Stimulated activated CD4-positive, alpha-beta T cell treated with anti-CD3 and anti-CD28 coated beads, TNF-alpha, amount 100 ng/mL, for 24 hours (primary cell): ENCODE results near the gene NME3.

Source experiments
- DNase-seq, 3 experiments: peaks; one replicate each; pipeline ENCODE4 v3.0.0-alpha.2; 2020; ENCODE audit warnings: low read depth in 3 of 3

NME3 gene

DNA sequence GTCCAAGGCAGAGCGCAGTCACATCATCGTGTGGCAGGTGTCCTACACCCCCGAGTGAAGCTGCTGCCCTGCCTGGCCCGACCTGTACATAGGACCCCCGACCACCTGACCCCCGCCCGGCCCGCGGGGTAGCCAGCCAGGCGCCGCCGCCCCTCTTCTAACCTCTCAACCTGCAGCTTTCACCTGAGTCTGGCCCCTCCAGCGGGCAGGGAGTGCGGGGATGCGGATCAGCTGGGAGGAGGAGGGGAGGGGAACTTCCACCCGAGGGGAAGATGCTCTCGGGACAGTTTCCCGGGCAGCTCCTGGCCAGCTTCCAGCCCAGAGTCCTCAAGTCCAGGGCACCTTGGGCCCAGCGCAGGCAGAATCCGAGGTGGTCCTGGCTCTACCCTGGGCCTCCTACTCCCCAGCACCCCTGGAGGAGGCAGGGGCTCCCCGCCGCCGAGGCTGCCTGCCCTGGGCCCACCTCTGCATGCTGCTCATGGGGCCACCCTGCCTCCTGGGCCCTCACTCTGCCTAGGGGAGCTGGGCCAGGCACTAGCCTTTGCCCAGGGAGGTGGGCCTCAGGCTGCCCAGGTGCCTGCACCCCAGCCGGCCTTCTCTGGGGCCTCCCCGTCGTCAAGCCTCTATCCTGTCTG lies 2.5 kb downstream of the NME3 start:
- no peak for DNase-seq

DNA sequence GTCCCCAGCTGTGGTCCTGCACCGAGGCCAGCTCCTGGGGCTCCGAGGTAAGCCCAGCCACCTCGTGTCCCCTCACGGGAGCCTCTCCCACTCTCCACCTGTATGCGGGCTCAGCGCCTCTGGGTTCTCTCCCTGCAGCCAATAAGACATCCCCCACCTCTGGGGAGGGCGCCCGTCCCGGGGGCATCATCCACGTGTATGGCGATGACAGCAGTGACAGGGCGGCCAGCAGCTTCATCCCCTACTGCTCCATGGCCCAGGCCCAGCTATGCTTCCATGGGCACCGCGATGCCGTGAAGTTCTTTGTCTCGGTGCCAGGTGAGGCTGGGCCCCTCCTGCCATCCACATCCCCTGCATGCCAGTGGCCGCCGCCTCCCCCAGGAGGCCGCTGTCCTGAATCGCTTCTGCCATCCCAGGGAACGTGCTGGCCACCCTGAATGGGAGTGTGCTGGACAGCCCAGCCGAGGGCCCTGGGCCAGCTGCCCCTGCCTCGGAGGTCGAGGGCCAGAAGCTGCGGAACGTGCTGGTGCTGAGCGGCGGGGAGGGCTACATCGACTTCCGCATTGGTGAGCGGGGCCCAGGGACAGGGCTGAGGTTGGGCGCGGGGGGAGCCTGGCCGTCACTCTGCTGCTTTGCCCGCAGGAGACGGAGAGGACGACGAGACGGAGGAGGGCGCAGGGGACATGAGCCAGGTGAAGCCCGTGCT lies 3.1 kb downstream of the NME3 start:
- no peak for DNase-seq

DNA sequence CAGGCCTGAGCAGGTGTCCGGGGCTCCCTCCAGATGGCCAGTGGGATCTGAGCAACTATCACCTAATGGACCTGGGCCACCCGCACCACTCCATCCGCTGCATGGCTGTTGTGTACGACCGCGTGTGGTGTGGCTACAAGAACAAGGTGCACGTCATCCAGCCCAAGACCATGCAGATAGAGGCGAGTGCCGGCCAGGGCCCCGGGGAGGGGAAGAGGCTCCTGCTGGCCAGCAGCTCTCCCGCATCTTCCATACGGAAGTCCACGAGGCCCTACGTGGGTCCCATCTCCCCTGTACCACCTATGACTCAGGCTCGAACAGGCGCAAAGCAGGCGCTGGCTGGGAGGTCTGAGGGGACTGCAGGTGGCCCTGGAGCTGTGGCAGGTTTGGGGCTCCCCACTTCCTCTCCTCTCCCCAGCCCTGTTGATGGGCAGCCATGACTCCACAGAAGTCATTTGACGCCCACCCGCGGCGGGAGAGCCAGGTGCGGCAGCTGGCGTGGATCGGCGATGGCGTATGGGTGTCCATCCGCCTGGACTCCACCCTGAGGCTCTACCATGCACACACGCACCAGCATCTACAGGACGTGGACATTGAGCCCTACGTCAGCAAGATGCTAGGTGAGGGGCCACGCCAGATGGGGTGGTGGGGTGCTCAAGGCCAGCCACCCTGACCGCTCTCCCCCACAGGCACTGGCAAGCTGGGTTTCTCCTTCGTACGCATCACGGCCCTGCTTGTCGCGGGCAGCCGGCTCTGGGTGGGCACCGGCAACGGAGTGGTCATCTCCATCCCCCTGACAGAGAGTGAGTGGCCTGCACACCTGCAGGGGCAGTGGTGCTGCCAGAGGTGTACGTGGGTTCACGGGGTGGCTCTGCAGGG lies 4.0 kb downstream of the NME3 start:
- DNase-seq: no peak

DNA sequence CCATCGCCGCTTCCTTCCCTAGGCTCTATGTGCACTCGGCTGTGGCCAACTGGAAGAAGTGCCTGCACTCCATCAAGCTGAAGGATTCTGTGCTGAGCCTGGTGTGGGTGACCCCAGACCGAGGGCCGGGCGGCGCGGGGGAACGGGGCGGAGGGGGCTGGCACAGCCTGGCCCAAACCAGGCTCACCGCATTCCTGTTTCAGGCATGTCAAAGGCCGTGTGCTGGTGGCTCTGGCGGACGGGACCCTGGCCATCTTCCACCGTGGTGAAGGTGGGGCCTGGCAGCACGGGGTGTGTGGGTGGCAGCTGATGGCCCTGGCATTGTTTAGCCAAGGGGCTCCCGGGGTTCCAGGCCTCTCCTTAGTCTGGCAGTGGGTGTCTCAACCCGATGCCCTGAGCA lies 4.6 kb downstream of the NME3 start:
- no peak for DNase-seq

DNA sequence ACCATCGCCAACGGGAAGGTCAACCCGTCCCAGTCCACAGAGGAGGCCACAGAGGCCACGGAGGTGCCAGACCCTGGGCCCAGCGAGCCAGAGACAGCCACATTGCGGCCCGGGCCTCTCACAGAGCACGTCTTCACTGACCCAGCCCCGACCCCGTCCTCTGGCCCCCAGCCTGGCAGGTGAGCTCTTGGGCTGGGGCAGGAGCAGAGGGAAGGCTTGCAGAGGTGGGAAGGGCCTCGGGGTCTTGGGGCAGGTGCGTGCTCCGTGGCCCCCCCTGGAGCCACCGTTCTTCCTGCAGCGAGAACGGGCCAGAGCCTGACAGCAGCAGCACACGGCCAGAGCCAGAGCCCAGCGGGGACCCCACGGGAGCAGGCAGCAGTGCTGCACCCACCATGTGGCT lies 5.1 kb downstream of the NME3 start:
- DNase-seq: no peak

DNA sequence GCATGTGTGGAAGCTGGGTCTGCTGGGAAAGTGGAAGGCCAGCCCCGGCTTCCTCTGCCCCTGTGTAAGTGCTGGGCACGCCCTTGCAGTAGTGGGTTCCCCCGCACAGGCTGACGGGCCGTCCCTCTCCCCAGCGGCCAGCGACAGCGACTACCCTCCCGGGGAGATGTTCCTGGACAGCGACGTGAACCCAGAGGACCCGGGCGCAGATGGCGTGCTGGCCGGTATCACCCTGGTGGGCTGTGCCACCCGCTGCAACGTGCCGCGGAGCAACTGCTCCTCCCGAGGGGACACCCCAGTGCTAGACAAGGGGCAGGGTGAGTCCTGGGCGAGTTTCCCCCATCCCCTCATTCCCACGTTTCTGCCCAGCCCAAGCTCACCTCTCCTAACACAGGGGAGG lies 5.5 kb downstream of the NME3 start:
- no peak for DNase-seq

DNA sequence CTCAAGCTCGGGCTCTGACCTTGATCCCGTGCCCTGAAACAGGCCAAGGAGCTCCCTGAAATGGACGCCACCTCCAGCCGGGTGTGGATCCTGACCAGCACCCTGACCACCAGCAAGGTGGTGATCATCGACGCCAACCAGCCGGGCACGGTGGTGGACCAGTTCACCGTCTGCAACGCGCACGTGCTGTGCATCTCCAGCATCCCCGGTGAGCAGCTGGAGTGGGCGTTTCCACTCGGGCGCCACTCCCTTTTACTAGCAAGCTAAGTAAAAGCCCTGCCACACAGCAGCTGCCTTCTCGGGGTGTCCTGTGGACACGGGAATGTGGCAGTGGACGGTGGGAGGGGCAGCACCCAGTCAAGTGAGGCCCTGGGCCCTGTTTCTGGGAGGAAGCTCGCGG lies 6.4 kb downstream of the NME3 start:
- no peak for DNase-seq

DNA sequence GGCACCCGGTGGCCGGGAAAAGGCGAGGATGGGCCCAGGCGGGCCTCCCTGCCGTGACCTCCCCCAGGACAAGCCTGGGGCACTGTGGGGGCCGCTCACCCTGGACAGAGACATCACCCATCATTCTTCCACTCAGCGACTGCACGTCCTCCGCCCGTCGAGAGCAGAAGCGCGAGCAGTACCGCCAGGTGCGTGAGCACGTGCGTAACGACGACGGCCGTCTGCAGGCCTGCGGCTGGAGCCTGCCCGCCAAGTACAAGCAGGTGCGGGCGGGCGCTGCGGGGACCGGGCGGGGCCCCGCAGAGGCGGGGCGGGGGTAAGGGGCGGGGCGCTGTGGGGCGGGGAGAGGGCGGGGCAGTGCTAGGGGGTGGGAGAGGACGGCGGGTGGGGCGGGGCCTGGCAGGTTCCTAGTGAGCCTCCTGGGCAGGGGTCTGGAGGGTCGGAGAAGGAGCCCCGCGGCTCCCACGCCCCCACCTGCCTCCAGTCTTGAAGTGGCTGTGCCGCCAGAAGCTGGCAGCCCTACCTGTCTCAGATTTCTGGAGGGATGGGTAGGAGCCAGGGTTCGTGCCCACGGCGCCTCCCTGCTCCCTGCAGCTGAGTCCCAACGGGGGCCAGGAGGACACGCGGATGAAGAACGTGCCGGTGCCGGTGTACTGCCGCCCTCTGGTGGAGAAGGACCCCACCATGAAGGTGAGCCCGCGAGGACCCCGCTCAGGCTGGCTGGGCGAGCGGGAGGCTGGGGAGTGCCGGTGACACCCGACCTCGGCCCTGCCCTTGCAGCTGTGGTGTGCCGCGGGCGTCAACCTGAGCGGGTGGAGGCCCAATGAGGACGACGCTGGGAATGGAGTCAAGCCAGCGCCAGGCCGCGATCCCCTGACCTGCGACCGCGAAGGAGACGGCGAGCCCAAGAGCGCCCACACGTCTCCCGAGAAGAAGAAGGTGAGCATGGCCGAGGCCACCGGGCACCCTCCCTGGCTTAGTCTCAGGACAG lies 7.5 kb downstream of the NME3 start:
- no peak for DNase-seq

DNA sequence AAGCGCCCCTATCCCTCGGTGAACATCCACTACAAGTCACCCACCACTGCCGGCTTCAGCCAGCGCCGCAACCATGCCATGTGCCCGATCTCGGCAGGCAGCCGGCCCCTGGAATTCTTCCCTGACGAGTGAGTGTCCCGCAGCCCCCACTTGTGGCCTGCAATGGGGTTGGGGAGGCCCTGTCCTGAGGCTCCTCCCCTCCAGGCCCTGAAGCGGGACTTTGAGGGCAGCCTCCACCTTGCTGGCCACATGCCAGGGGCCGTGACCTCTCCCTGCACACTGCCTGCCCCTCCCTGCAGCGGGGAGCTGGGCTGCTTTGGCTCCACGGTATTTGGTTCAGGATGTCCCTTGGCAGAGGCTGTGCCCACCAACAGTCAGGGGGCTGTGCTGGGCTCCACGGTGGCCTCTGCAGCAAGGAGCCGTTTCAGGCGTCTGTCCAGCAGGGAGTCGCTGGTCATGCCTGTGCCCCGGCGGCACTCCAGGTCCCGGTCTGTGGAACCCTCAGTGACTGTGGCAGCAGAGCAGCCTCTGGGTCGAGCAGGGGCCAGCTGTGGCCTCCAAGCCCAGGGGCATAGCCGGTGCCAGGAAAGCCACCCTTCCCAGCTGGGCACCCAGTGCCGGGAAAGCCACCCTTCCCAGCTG lies 8.3 kb downstream of the NME3 start:
- DNase-seq: no peak

DNA sequence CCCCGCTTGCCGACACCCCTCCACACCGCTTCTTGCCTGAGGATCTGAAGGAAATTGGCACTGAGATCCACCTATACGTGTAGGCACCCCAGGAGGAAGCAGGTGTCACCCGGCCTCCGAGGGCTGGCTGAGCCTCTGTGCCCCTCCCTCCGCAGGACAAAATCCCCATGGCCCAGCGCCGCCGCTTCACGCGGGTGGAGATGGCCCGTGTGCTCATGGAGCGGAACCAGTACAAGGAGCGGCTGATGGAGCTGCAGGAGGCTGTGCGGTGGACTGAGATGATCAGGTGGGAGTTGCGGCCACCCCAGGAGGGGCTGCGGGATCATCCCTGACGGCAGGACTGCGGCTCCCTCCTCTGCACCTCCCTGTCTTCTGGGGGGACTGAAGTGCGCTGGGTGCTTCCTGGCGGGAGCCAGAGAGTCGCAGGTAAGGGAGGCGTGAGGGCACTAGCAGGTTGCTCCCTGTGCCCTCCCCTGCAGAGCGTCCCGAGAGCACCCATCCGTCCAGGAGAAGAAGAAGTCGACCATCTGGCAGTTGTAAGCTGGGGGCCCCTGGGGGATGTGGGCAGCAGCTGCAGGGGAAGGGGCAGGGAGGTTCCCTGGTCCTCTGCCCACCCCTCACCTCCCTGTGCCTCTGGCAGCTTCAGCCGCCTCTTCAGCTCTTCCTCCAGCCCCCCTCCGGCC lies 9.0 kb downstream of the NME3 start:
- DNase-seq: no peak

DNA sequence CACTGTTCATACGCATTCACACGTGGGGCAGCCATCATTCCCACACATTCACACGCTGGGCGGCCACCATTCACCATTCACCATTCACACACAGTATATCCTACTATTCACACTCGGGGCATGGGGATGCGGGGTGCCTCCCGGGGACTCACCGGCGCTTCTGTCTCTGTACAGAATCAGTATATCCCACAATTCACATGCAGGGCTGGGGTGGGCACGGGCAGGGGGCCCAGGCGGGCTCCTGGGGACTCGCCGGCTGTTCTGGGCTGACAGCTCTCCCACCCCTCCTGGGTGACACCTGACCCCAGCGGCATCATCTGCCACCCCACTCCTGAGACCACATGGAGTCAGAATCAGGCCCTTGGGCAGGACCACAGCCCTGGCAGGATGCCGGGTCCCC lies 9.6 kb downstream of the NME3 start:
- DNase-seq: no peak

DNA sequence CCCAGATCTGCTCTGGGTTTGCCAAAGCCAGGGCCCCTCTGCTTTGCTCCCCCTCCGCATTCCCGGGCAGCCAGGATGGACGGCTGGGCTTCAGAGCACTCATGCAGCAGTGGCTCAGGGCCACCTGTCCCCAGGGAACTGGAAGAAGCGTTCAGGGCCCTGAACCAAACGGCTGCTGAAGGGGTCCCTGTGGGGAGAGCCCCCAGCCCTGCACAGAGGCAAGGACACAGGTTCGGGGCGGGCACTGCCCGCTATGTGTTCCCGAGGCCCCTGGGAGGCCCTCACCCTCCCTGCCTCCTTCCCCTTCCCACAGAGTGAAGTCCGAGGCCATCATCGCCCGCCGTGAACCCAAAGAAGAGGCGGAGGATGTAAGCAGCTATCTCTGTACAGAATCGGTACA lies 10.4 kb downstream of the NME3 start:
- no peak for DNase-seq

DNA sequence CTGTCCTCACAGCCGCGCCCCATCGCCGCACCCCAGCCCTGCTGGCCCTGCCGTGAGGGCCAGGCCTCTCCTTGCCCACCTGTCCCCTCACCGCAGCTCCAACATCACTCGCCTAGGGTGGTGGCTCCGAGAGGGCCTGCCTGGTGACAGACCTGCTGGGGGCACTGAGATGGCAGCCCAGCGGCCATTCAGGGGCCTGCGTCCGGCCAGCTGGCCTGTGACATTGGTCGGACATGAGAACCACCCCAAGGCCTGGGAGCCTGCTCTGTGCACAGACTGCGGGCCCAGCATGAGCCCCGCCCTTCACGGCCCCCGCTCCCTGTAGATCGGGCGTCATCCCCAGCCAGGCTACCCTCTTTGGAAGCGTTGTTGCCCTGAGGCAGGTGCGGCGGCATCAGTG lies 11.8 kb downstream of the NME3 start:
- no peak for DNase-seq

DNA sequence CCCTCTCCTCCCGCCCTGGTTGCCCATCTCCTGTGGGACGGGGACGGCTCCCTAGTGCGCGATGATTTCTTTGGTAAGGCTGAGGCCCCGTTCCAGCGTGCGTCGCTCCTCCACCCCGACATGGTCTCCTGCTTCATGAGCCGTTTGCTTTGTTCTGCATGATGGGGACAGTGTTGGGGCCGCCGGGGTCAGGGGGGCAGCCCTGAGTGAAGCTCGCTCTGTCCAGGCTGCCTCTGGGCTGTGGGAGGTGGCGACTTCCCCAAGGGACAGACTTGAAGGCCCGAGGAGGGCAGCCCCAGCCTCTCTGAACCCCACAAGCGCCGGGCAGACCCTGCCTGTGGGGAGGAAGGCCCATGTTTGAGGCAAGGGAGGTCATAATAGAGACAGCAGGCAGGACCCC lies 12.4 kb downstream of the NME3 start:
- no peak for DNase-seq

DNA sequence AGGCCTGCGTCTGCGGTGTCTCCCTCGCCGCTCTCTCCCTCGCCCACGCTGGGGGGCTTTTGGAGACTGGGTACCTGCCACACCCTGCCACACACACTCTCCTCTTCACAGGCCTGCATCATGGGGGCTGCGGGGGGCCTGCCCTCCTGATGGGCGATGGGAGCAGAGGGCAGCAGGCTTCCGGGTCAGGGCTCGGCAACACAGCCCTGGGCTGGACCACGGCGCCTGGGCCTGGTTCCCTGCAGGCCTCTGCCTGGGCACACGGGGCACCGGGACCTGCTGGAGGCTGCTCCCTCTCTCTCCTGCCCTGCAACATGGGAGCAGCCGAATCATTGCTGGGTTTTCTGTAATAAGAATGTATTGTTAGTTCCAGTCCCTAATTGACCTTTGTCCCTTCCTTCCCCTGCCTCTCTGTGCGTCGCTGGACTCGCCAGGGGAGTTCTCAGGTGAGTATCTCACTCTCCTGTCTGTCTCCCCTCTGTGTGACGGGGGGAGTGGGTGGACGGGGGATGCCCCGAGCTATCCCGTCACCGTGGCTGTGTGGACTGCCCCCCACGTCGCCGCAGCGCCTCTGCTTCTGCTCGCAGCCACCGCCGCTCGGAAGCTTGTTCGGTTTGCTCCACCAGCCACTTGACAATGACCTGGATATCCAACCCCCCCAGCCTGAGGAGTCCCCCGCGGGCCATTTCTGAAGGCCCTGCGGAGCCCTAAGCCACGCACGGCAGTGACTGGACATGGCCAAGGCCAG lies 13.5 kb downstream of the NME3 start:
- no peak for DNase-seq

DNA sequence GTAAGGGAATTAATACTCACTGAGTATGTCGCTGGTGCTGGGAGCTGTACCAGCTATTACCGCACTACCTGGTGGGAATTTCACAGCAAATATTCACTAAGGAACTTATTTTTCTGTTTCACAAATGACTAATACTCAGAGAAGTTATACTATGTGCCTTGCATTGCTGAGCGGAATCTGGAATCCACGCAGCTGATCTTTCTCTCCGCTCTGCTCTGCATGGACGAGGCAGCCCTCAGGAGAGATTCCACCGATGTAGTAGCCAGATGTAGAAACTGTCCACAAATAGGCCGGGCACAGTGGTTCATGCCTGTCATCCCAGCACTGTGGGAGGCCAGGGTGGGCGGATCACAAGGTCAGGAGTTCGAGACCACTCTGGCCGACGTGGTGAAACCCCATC lies 17.1 kb downstream of the NME3 start:
- DNase-seq: no peak

DNA sequence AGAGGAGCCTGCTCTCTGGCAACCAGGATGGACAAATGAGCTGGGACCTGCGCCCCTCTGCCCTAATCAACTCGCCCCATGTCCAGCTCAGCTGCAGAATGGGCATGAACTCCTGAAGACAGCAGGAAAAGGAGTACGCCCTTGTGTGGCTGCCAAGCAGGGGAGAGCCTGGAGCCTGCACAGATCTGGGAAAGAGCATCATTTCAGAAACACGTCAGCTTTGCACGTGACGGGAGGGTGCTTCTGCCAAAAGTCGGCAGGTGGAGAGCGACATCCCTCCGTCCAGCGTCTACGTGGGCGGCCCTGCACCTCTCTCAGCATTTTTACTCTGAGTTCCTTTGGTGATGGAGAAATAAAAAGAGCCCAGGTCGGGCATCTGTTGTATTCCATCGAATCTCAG lies 18.5 kb downstream of the NME3 start:
- no peak for DNase-seq

DNA sequence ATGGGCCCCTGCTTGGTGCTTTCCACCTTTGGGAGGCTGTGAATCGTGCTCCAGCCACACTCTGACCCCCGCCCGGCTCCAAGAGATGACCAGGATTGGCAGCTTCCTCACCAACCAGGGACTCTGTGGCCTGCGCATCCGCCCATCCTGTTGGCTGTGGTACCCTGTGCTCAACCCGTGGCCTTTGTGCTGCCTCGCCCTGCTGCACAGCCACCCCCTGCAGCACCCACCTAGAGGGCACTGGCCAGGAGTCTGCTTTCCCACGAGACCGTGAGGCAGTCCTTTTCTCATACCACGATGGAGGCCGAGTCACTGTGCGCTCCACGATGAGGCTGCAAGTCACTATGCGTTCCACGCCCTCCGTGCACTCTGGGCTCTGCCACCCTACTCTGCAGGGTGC lies 19.4 kb downstream of the NME3 start:
- DNase-seq: no peak

DNA sequence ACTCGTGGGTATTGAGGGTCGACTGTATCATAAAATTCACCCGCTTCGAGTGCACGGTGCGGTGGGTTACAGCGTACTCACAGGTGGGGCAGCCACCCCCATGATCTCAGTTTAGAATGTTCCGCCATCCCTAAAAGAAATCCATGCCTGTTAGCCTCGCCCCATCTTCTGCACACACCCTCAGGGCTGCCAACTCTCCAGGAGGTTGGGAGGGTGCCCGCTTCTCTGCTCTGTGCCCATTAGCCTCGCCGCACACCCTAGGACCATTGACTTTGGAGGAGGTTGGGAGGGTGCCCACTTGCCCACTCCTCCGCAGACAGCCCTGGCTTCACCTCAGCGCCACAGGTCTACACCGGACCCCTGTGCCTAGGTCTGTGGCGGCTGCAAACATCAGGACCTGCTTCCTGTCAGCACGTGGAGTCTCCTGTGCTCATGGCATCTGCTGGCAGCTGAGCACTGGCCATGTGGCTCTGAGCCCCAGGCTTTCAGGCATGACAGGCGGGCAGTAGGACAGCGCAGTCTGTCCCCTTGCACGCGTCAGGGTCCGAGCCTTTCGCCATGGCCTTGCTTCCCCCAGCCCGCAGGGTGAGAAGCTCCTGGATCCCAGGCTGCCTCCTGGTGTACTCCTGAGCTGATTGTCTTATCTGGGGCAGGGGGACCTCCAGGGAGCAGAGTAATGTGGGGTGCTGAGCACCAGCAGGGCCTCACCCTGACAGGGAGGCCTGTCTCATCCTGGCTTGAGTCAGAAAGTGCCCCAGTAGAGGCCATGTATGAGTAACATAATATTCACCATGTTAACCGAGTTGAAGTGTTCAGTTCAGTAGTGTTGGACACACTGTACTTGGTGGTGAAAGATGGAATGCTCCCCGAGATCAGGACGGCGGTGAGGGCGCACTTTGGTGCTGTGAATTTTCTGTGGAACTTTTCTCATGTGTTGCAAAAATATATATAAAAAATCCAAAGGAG lies 21.9 kb downstream of the NME3 start:
- DNase-seq: no peak
